ENCODE results near the gene RPS21.

GRCh38 chr20:62393335-62393665 lies 6.4 kb downstream of the RPS21 start:
- TF ChIP-seq POLR2AphosphoS5 (IDR thresholded peaks at IDR 0.05) (no peak), POLR2A (IDR thresholded peaks at IDR 0.05) (no peak), CTCF (IDR thresholded peaks at IDR 0.05) (no peak)
